NCI-H2196 treated with DMSO at 0.1 percent for 48 hours (cell line): ENCODE results near the gene PTPN4.

Source experiments
- DNase-seq: peaks from one replicate; lab custom pipeline; 2025; ENCODE audit not compliant: unreplicated experiment; lab: John Stamatoyannopoulos, UW

Gene PTPN4, protein sequence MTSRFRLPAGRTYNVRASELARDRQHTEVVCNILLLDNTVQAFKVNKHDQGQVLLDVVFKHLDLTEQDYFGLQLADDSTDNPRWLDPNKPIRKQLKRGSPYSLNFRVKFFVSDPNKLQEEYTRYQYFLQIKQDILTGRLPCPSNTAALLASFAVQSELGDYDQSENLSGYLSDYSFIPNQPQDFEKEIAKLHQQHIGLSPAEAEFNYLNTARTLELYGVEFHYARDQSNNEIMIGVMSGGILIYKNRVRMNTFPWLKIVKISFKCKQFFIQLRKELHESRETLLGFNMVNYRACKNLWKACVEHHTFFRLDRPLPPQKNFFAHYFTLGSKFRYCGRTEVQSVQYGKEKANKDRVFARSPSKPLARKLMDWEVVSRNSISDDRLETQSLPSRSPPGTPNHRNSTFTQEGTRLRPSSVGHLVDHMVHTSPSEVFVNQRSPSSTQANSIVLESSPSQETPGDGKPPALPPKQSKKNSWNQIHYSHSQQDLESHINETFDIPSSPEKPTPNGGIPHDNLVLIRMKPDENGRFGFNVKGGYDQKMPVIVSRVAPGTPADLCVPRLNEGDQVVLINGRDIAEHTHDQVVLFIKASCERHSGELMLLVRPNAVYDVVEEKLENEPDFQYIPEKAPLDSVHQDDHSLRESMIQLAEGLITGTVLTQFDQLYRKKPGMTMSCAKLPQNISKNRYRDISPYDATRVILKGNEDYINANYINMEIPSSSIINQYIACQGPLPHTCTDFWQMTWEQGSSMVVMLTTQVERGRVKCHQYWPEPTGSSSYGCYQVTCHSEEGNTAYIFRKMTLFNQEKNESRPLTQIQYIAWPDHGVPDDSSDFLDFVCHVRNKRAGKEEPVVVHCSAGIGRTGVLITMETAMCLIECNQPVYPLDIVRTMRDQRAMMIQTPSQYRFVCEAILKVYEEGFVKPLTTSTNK

DNA sequence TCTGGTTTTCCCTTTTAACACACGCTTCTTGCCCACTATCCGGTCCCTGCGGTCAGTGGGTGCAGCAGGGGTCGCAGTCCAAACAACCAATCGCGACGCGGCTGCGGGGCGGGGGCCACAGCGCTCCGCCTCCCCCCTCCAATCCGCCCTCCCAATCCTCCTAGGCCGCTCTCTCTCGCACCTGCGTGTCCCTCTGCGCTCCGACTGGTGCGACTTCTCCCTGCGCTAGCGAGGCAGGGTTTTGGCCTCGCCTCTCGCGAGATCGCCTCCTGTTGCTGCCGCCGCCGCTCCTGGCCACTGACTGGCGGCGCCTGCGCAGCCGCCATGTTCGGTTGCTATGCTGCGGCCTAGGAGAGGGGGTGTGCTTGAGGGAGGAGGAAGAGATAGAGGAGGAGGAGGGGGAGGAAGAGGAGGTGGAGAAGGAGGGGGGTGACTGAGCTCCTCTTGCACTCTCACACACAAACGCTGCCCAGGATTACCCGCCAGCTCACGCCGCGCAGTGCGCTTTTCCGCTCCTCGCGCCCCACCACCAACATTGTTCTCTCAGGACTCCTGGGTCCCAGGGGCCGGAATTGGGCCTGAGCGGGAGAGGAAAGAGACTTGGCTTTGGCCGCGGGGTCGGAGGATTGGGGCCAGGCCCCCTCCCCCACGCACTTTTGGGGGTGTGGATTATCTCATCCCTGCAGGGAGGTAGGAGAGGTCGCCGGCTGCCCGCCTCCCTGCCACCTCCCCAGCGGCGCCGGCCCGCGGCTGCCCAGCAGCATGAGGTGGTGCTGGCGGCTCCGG lies at the start of gene PTPN4:
Gene PTPN4 (plus strand): TSS at position 472 of the 786 bp plus-strand sequence. CDS start 49,932 bp downstream, outside the sequence.
- DNase-seq = peak; percentile 97

DNA sequence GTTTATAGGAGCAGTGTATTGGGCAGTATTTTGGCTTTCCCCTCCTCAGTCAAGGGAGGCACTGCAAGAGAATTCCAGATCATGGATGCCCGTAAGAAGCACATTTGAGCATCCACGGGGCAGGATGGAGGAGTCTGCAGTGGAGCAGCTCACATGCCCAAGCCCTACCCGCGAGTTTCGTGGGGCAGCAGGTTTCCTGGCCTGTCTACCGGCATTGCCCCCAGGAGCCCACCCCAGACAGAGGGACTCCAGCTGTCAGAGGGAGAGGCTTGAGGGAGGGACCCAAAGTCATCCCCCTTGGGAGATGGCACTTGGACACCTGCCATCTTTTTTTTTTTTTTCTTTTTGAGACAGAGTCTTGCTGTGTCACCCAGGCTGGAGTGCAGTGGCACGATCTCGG lies 49.4 kb upstream of the PTPN4 start:
- DNase-seq = no peak

- DNase-seq = no peak
These were observed 48.4 kb upstream of the PTPN4 start for GRCh38 chr2:119711352-119711751.

- no peak for DNase-seq
These were observed 47.2 kb upstream of the PTPN4 start for GRCh38 chr2:119712571-119712970.

DNA sequence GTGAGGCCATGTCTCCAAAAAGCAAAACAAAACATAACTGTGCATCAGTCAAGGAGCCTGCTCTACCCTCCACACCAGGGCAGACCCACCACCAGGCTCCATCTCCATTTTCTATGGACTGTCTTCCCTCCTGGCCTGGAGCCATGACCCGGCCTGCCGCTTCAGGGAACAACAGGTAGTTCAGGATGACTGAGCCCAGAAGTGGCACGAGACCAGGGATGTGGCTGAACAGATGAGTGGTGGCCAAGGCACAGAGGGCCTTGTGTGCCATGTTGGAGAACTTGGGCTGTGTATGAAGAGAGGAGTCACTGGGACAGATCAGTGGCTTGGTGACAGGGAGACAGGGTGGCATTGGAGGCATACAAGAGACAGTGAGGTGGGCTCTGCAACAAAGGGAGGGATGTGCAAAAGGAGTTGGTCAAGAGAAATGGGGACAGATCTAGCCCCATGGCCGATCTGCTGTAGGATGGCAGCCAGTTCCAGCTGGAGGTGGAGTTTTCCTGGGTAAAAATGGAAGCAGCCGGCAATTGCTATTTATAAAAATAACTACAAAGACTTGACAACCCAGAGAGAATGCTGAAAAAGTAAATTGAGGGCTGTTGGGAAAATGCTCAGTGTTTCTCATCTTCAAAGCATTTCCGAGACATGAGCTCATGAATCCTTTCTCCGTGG lies 45.8 kb upstream of the PTPN4 start:
- no peak for DNase-seq

- DNase-seq = no peak
These were observed 44.1 kb upstream of the PTPN4 start for GRCh38 chr2:119715409-119716283.

DNA sequence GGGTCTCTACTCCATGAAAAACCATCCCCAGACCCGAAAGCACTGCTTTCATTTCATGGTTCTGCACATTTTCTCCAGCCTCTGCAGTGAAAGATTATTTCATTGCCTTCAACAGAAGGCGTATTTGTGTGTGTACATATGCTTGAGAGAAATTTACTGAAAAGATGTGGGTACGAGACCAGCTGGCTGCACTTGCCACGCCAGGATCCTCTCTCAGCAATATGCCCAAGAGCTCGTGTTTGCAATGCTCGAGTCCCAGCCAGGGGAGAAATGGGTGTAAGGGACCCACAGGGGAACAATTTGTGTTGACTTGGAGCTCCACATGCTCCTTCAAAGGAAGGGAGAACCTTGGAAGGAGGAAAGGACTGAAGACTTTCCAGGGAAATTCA lies 43.4 kb upstream of the PTPN4 start:
- DNase-seq = no peak

DNA sequence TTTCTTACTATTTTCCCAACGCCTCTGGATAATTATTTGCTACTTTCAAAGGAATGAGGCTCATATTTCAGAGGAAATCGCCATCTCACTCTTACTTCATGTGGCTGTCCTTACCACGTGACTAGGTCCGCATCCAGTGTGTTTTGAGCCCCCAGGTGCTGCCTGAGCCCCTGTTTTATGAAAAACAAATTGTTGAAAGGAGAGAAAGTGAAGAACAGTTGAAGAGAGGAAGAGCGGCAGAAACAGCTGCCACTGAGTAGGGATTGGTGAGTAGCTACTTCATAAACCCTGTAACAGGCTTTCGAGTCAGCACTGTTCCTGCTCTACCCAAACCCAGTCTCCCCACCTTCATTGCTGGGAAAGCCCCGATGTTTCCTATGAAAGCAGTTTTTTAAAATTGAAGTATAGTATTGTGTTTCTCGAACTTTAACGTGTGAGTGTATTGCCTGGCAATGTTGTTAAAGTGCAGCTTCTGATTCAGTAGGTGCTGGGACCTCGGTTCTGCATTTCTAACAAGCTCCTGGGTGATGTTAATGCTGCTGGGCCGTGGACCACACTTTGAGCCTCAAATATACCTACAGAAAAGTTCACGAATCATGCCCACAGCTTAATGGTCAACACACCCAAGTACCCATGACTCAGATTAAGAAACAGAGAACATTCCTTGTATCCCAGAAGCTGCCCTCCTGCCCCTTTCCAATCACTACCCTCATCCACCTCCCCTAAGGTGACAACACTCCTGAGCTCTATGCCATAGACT lies 41.0 kb upstream of the PTPN4 start:
- DNase-seq = no peak

DNA sequence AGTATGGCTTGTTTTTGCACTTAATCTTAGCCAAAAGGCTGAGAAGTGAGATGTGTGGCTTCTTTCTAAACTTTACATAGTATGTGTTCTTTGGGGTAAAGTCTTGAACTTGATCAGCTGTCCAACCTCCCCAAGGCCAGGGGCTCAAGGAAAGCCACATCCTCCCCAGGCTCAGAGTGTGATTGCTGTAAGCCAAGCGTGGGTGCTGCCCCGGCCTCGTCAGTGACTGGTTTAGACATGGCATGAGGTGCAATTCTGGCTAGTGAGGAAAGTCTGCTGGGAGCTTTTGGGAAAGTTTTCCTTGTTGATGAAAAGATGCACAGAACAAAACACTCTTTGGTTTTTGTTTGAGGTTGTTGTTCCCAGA lies 40.5 kb upstream of the PTPN4 start:
- DNase-seq = no peak

GRCh38 chr2:119721043-119721442 lies 38.7 kb upstream of the PTPN4 start:
- DNase-seq = no peak

DNA sequence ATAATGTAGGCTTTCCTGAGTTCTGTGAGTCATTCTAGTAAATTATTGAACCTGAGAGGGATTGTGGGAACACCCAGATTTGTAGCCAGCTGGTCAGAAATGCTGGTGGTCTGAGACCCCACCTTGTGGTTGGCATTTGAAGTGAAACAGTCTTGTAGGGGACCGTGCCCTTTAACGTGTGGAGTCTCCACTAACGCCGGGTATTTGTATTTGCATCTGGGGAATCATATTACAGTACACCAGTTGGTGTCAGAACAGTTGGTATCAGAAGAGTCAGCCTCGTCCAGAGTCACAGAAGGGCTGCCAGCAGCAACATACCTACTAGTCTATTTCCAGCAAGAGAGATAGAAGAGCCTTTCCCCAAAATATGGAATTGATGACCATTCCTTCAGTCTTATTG lies 38.3 kb upstream of the PTPN4 start:
- DNase-seq = no peak

GRCh38 chr2:119721904-119722303 lies 37.8 kb upstream of the PTPN4 start:
- DNase-seq = no peak

- no peak for DNase-seq
These were observed 36.5 kb upstream of the PTPN4 start for GRCh38 chr2:119723186-119723585.

DNA sequence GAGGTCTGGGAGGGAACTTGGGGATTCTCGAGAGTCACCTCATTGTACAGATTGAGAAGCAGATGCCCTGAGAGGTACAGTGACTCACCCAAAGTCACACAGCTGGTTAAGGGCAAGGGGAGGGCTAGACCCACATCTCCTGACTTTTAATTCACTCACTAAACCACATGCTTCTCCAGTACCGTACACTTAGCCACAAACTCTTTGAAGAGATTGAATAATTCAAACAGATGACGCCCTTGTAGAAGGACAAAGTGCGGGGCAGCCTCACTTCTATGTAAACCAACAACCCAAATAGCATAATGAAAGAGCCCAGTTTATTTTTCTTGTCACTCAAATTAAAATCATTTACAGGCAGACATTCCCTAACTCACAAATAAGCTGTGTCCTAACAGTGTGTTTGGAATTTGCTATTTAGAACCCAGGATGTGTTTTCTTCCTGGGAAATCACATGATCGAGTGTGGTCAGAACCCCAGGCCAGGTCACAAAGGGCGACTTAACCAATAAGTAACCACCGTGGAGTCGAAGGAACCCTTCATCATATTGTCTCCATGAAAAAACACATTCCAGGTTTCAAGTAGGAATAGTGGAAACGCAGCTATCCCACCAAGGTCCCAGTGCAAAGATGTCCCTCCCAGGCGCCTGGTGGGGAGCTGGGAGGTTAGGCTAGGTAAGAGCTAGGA lies 35.8 kb upstream of the PTPN4 start:
- DNase-seq = no peak

DNA sequence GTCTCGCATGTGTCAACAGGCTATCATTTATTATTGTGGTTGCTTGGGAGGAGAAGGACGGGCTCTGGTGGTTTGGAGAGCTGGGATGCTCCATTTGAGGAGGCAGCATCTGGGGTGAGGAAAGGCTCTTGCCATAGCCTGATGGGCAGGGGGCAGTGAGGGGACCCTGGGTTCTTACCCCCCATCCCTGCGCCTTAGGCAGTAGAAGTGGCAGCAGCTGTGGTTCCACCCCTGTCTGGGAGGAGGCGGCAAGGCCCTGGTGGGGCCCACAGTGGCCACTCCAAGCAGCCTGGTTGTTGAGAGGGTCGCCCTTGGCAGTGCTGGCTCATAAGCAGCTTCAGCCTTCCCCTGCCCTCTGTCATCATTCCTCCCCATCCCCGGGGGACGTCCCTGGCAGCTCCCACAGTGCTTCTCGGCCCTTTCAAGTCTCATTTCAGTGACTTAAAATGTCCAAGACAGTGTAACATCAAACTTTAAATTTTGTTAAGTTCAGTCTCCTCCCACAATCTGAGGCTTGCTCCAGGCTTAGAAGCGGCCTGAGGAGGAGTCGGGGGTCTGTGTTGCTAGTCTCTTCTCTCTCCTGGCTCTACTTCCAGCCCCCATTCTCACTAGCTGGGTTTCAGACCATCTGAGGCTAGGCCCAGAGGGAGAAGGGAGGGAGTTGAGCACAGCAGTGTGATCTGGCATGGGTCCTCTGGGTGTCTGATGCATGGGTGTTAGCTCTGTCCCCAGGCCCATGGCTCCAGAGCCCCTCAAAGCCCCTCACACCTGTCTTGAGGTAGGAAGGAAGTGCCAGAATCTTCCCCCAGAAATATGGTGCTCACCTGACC lies 34.9 kb upstream of the PTPN4 start:
- DNase-seq = no peak

DNA sequence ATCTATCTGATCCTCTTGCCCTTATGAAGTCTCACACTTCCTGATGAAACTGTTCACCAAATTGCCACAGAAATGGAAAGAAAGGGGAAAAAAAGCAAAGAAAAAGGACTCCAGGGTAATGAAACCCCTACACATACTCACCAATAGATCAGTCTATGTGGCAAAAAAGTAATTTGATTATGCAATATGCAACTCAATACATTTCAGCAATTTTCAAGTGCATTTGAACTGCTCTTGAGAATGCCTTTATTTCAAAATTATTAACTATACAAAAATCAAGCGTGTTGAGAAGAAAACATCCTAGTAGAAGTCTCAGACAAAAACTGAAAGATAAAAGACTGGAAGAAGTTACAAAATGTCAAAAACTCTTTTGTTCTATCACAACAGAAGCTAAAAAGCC lies 32.2 kb upstream of the PTPN4 start:
- no peak for DNase-seq

DNA sequence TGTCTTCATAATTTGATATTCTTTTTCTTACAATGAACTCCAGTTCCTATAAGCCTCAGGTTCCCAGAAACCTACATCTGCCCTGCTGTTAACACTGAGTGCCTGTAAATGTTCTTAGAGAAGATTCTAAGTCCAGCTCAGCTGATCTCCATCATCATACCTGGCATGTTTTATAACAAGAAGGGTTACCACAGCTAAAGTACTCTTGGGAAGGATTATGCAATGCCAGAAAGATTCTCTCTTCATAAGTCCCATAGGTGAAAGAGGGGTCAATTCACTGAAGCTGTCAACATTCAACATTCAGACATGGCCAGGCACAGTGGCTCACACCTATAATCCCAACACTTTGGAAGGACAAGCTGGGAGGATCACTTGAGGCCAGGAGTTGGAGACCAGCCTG lies 31.3 kb upstream of the PTPN4 start:
- DNase-seq = no peak
